Right atrium auricular region (tissue), 2 donors: ENCODE measurements around the gene SMYD3. TPM values are rescaled to one million over a fixed set of nuclear protein-coding genes. Genes with fewer than 3 reads are reported as not detected.

Experiments used
- DNase-seq: peaks from one replicate; pipeline ENCODE4 v3.0.0-alpha.2; 2019; ENCODE audit warnings: low spot score
- H3K27ac ChIP-seq, 2 donors: fragments of 200-600 bp; sonication (generic); 1 replicate in 1 of 2; 2 replicates in 1 of 2; pipeline ENCODE4 v1.5.1; 2016 to 2019
- H3K27me3 ChIP-seq, 2 donors: fragments of 200-600 bp; sonication (generic); one replicate each; pipeline versions ENCODE4 v1.5.1 to v1.6.0; 2017 to 2019
- H3K36me3 ChIP-seq: fragments of 200-600 bp; sonication (generic); one replicate; pipeline ENCODE4 v1.5.1; 2016
- H3K4me1 ChIP-seq, 2 donors: fragments of 200-600 bp; sonication (generic); one replicate each; pipeline versions ENCODE4 v1.5.1 to v1.6.0; 2017 to 2019
- H3K4me3 ChIP-seq, 2 donors: fragments of 200-600 bp; sonication (generic); 1 replicate in 1 of 2; 2 replicates in 1 of 2; pipeline ENCODE4 v1.5.1; 2017 to 2019; ENCODE audit warnings: mild to moderate bottlenecking in 1 of 2, moderate library complexity in 1 of 2
- H3K9me3 ChIP-seq, 2 donors: fragments of 200-600 bp; sonication (generic); one replicate each; pipeline ENCODE4 v1.5.1; 2019
- total RNA-seq, 2 donors: library from RNA; depleted of rRNA; stranded (reverse); fragments of >200 nt; gene quantifications; one replicate each; pipeline ENCODE4 v1.1.0, GENCODE V29; 2016
- TF ChIP-seq, protein P1 (sequence below), 2 donors: fragments of 200-600 bp; sonication (generic); IDR thresholded peaks; one replicate each; pipeline ENCODE4 v1.5.1; 2019; ENCODE audit warnings: antibody characterized with exemption in 2 of 2

SMYD3 gene
- total RNA-seq, 2 donors from 2014 or later, result 7.9 to 8.5 TPM

DNA sequence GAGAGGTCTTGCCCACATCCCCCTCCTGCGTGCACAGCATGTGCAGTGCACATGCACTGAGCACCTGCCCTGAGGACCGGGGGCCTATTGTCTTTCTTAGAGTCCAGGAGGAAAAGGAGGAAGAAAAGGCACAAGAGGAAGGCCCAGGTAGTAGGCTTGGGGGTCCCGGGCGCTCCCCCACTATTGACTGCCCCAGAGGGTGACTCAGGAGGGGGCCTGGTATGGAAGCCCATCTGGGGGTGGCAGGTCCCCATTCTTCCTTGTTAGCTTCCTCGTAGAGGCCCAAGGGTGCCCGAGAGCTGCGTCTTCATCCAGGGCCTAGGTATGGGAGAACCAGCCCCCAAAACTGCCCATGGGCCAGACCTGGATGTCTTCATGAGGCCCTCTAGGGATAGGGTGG lies 4.1 kb upstream of the SMYD3 start:
- peaks cover 0 to 22% of the 10 kb centered on the region in 2 donors for H3K9me3 ChIP-seq
- DNase-seq, result no peak
- no peaks in the 10 kb centered on the region for H3K27me3 ChIP-seq
- H3K4me3 ChIP-seq, result no peak overlapping the region
- H3K36me3 ChIP-seq, result no peaks in the 10 kb centered on the region
- H3K4me1 ChIP-seq, result peaks cover 0 to 10% of the 10 kb centered on the region in 2 donors
- TF ChIP-seq, protein P1, sequence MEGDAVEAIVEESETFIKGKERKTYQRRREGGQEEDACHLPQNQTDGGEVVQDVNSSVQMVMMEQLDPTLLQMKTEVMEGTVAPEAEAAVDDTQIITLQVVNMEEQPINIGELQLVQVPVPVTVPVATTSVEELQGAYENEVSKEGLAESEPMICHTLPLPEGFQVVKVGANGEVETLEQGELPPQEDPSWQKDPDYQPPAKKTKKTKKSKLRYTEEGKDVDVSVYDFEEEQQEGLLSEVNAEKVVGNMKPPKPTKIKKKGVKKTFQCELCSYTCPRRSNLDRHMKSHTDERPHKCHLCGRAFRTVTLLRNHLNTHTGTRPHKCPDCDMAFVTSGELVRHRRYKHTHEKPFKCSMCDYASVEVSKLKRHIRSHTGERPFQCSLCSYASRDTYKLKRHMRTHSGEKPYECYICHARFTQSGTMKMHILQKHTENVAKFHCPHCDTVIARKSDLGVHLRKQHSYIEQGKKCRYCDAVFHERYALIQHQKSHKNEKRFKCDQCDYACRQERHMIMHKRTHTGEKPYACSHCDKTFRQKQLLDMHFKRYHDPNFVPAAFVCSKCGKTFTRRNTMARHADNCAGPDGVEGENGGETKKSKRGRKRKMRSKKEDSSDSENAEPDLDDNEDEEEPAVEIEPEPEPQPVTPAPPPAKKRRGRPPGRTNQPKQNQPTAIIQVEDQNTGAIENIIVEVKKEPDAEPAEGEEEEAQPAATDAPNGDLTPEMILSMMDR (IDR thresholded peaks at IDR 0.05), result no peak
- no peak overlapping the region for H3K27ac ChIP-seq

DNA sequence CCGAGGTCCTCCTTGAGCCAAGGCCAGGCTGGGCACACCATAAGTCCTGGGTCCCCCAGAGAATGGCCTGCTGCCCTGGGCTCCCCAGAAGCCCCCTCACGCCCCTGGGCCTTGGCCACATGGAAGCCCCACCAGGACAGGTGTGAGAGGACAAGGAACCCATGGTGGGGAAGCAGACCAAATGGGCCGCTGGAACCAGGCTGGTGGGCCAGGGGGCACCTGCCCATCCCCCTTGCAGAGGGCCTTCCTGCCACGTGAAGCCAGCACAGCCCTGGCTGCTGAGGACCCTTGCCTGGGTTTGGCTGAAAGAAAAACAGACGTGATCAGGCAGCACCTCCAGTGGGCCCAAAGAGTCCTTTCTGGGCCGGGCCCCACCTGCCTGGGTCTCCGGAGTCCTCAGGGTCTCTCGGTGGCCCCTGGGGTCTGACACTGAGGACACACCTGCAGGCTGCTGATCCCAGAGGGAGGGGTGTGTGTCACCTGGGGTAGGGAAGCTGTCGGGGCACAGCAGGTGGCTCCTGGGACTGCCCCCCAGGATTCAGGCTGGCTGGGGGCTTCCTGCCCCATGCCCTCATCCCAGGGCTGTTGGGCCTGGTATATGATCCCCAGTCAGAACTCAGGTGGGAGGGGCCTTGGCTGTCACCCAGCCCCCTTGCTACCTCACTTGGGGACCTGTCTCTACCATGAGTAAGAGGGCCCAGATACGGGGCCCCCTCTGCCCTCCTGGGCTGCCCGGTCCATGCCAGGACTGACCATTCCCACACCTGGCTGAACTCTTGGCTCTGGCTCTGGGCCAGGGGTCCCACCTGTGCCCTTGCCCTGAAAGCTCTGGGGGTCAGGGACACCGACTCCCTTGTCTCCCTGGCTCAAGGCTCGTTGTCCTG lies 3.3 kb upstream of the SMYD3 start:
- no peak overlapping the region for H3K4me3 ChIP-seq
- TF ChIP-seq, protein P1 (IDR thresholded peaks at IDR 0.05), result no peak

DNA sequence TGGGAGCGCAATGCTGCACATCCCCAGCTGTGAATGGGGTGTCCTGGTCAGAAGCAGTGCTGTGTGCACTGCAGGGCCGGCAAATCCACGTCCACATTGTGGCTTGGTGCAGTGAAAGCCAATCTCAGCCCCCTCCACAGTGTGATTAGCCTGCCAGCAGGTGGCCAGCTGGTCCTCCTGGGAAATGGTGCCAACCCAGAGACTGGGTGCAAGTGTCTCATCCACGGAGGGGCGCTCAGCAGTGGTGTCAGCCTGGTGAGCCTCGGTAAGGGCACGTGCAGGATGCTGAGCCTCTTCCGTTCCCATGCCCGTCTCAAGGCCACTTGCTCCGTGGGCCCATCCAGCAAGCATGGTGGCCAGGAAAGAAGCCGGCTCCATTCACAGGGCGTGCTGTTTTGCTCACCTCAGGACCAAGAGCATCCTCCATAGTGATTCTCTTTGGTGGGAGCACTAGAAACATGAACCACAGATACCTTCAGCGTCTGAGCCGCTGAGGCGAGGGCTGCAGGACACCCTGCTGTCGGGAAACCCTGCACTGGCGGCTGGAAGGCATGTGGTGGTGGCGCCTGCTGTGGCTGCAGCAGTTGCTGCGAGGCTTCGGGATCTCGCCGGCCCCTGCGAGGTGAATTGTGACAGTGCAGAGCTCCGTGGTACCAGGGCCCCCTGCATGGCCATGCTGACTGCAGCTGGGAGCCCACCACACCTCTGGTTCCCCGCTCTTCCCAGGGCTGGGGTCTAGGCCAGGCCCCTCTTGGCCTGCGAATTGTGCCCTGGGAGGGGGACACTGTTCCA lies 2.0 kb upstream of the SMYD3 start:
- Histone ChIP-seq H3K9me3 (peaks cover 0 to 1% of the 10 kb centered on the region in 2 donors), H3K36me3 (no peaks in the 10 kb centered on the region), H3K27ac (no peak overlapping the region), H3K27me3 (no peaks in the 10 kb centered on the region), H3K4me3 (no peak overlapping the region), H3K4me1 (peaks cover 0 to 13% of the 10 kb centered on the region in 2 donors)
- TF ChIP-seq, protein P1 (IDR thresholded peaks at IDR 0.05), result no peak
- no peak for DNase-seq

More for the DNA sequence above, 3.3 kb upstream of the SMYD3 start:
- Histone ChIP-seq H3K9me3 (peaks cover 0 to 14% of the 10 kb centered on the region in 2 donors), H3K36me3 (no peaks in the 10 kb centered on the region), H3K27me3 (no peaks in the 10 kb centered on the region), H3K4me1 (peaks cover 0 to 13% of the 10 kb centered on the region in 2 donors), H3K27ac (no peak overlapping the region)
- no peak for DNase-seq

DNA sequence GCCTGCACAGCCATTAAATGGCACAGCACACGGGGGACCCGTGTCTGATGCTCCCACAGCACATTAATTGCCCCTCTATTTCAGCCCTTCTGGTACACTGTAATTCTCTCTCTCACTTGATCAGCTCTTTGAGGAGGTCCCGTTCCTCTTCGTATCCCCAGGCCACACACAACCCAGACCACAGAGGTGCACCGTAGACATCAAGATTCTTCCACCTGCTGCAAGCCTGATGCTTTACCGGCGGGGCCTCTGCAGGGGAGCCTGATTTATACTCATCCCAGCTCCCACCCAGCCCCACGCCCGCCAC lies 759 bp downstream of the SMYD3 start:
- Histone ChIP-seq H3K9me3 (no peaks in the 10 kb centered on the region), H3K27me3 (no peaks in the 10 kb centered on the region), H3K27ac (peak overlapping the region in 1 of 2 donors; percentile 73), H3K4me1 (peaks cover 0 to 13% of the 10 kb centered on the region in 2 donors), H3K36me3 (no peaks in the 10 kb centered on the region), H3K4me3 (peak overlapping the region; percentile 67 to 89)
- no peak for DNase-seq
- TF ChIP-seq, protein P1 (IDR thresholded peaks at IDR 0.05), result no peak

DNA sequence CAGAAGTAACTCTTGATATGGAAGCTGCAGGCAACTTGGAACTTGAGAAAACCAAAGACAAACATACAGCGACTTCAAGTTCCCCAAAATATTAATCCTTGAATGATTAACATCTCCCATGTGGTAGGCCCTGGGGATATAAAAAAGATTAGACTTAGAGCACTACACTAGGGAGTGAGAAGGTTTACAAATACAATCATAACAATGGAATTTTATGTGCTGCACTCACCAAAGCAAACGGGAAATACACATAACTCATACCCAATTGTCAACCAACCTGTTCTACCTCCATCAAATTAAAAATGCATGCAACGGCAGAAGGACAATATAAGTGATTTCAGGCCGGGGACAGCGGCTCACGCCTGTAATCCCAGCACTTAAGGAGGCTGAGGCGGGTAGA lies 3.7 kb downstream of the SMYD3 start:
- DNase-seq, result no peak
- Histone ChIP-seq H3K27me3 (no peaks in the 10 kb centered on the region), H3K4me1 (peaks cover 0 to 13% of the 10 kb centered on the region in 2 donors), H3K36me3 (no peaks in the 10 kb centered on the region), H3K4me3 (no peak overlapping the region), H3K27ac (no peak overlapping the region), H3K9me3 (no peaks in the 10 kb centered on the region)
- TF ChIP-seq, protein P1 (IDR thresholded peaks at IDR 0.05), result no peak
